GM19351 (cell line): ENCODE measurements around the gene TIMP1.

Experiments
- ATAC-seq: cut with Tn5 transposase; IDR thresholded peaks from one replicate; pipeline ENCODE4 v1.9.1; 2021; ENCODE audit warnings: mild to moderate bottlenecking, moderate library complexity; ENCODE audit not compliant: unreplicated experiment

TIMP1 gene

DNA sequence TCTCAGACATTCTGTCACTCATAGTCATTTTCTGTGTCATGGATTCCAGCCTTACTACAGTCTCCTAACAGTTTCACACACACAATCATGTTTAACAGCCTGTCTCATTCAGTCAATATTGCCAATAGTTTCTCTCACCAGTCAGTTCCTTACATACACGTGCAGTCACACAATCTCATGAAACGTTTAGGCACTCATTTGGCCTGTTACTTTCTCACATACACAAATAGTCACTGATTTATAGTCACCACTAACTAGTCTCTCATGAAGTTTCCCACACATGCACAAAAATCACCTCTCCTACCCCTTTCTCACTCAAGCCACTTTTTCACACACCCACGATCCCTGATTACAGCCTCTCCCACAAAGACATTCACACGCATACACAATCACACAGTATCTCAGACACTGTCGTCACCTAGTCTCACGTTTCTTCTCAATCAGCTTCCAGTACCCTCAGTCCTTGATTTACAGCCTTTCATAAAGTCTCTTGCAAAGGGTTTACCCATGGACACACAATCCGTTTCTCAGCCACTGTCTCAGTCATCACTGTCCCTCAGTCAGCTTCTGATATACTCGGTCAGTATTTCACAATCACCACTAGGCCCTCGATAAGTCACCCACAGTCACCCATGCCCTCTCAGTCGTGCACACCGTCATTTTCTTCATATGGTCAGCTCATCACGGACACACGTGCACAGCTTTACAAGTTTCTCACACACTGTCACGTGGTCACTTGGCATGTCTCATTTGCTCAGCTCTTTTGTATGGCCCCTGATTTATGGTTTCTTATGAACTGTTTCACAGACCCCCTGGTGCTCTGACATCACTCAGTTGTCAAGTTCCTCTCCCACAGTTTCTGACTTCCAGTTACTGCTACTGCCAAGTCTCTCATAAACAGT lies 51.7 kb downstream of the TIMP1 start:
- no peak for ATAC-seq

GRCh38 chrX:47634871-47635575 lies 52.8 kb downstream of the TIMP1 start:
- no peak for ATAC-seq
